ENCODE measurements around the gene TRAPPC4.
A peak's percentile ranks its signal among the peaks of the same experiment; 100 is the strongest.
"Not testable (repeated sequence)": the region's sequence is repeated elsewhere in the genome, so short reads cannot be mapped to it uniquely, and the experiment has no call there.

The TRAPPC4 gene

DNA sequence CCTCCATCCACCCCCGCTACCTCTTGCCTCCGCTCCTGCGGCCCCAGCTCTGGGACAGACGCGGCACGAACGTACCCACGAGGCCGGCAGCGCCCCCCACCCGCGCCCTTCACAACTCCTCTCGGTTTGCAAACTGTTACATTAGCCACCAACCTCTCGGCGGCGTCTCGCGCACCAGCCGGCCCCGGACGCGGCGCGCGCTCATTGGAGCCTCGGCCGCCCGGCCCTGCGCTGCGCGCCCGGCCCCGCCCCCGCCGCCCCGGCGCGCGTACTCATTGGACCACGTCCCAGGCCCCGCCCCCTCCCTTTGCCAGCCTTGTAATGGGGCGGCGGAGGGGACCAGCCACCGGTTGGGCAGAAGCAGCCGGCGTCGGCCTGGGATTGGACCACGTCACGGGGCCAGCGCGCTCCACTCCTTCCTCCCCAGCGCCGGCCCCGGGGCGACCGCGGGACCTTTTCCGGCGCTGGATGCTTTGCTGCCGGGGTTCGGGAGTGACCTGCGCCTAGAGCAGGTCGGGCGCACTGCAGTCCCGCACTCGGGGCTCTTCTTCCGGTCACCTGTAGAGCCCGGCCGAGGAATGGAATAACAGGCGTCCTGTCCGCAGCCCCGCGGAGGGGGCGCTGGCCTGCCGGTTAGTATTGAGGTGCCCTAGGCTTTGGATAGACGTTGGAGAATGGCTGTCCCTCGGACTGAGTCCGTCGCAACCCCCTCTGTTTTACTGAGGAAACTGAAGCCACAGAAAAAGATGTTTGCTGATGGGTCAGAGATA lies 38.6 kb downstream of the TRAPPC4 start, which contains the start of gene HYOU1:
TSS of gene HYOU1 (minus strand) at position 206 of the 770 bp plus-strand sequence. CDS start 1,045 bp downstream, outside the sequence.
- TF ChIP-seq, protein P1, sequence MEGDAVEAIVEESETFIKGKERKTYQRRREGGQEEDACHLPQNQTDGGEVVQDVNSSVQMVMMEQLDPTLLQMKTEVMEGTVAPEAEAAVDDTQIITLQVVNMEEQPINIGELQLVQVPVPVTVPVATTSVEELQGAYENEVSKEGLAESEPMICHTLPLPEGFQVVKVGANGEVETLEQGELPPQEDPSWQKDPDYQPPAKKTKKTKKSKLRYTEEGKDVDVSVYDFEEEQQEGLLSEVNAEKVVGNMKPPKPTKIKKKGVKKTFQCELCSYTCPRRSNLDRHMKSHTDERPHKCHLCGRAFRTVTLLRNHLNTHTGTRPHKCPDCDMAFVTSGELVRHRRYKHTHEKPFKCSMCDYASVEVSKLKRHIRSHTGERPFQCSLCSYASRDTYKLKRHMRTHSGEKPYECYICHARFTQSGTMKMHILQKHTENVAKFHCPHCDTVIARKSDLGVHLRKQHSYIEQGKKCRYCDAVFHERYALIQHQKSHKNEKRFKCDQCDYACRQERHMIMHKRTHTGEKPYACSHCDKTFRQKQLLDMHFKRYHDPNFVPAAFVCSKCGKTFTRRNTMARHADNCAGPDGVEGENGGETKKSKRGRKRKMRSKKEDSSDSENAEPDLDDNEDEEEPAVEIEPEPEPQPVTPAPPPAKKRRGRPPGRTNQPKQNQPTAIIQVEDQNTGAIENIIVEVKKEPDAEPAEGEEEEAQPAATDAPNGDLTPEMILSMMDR (IDR thresholded peaks at IDR 0.05) = peak; percentile 68
- Histone ChIP-seq H3K4me3 (ENCODE audit: low read depth in 1 of 2, low read length in 1 of 2) (peak within 1 kb of the TSS; percentile 74 to 98), H3K27ac (peak within 1 kb of the TSS; percentile 91), H3K27me3 (no peaks in the 10 kb centered on the region), H3K4me1 (ENCODE audit: control insufficient read depth in 1 of 2, insufficient read depth in 1 of 2, low read depth in 1 of 2, low read length in 1 of 2) (peaks cover 20% of the 10 kb centered on the region in 2 experiments), H3K9me3 (no peaks in the 10 kb centered on the region), H3K36me3 (peaks cover 22% of the 10 kb centered on the region)

DNA sequence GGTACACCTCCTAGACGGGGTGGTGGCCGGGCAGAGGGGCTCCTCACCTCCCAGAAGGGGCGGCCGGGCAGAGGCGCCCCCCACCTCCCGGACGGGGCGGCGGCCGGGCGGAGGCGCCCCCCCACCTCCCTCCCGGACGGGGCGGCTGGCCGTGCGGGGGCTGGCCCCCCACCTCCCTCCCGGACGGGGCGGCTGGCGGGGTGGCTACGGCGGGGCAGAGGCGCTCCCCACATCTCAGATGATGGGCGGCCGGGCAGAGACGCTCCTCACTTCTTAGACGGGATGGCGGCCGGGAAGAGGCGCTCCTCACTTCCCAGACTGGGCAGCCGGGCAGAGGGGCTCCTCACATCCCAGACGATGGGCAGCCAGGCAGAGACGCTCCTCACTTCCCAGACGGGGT lies 40.6 kb downstream of the TRAPPC4 start:
- H3K27me3 ChIP-seq; H3K36me3 ChIP-seq; H3K4me3 ChIP-seq (ENCODE audit: low read depth in 1 of 2, low read length in 1 of 2); H3K27ac ChIP-seq; H3K9me3 ChIP-seq: not testable (repeated sequence)
- peaks cover 20% of the 10 kb centered on the region in 2 experiments for H3K4me1 ChIP-seq (ENCODE audit: control insufficient read depth in 1 of 2, insufficient read depth in 1 of 2, low read depth in 1 of 2, low read length in 1 of 2)

DNA sequence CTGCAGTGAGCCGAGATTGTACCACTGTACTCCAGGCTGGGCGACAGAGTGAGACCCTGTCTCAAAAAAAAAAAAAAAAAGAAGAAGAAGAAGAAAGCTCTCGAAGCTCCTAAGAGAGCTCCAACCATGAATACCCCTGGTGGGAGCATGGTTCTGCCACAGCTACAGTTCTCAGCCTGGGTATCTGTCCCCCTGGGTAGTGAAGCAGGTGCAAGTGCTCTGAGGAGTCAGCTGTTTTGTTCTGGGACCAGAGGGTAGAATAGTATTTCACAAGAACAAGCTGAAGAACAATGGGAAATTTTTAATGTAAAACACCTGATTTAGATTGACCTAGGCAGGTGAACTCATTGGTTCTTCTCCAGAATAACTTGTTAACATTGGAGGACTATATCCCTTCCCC lies 42.7 kb downstream of the TRAPPC4 start:
- Histone ChIP-seq H3K36me3 (no peaks in the 10 kb centered on the region), H3K27me3 (no peaks in the 10 kb centered on the region), H3K9me3 (no peaks in the 10 kb centered on the region), H3K27ac (no peak overlapping the region), H3K4me3 (ENCODE audit: low read depth in 1 of 2, low read length in 1 of 2) (no peak overlapping the region), H3K4me1 (ENCODE audit: control insufficient read depth in 1 of 2, insufficient read depth in 1 of 2, low read depth in 1 of 2, low read length in 1 of 2) (peaks cover 21 to 23% of the 10 kb centered on the region in 2 experiments)
- TF ChIP-seq, protein P1 (IDR thresholded peaks at IDR 0.05) = no peak

DNA sequence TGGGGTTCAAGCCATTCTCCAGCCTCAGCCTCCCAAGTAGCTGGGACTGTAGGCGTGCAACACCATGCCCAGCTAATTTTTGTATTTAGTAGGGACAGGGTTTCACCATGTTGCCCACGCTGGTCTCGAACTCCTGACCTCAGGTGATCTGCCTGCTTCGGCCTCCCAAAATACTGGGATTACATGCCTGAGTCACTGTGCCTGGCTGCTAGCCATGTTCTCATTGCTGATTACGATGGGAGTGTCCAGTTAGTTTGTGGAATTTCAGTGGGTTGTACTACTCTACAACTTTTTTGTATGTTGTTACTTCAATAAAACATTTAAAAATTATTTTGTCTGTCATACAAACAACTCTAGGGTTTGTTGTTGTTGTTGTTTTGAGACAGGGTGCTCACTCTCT lies 44.2 kb downstream of the TRAPPC4 start:
- peaks cover 20 to 25% of the 10 kb centered on the region in 2 experiments for H3K4me1 ChIP-seq (ENCODE audit: control insufficient read depth in 1 of 2, insufficient read depth in 1 of 2, low read depth in 1 of 2, low read length in 1 of 2)
- H3K9me3 ChIP-seq = no peaks in the 10 kb centered on the region
- H3K27me3 ChIP-seq = no peaks in the 10 kb centered on the region
- no peak overlapping the region for H3K4me3 ChIP-seq (ENCODE audit: low read depth in 1 of 2, low read length in 1 of 2)
- no peaks in the 10 kb centered on the region for H3K36me3 ChIP-seq
- TF ChIP-seq, protein P1 (IDR thresholded peaks at IDR 0.05) = no peak
- no peak overlapping the region for H3K27ac ChIP-seq

DNA sequence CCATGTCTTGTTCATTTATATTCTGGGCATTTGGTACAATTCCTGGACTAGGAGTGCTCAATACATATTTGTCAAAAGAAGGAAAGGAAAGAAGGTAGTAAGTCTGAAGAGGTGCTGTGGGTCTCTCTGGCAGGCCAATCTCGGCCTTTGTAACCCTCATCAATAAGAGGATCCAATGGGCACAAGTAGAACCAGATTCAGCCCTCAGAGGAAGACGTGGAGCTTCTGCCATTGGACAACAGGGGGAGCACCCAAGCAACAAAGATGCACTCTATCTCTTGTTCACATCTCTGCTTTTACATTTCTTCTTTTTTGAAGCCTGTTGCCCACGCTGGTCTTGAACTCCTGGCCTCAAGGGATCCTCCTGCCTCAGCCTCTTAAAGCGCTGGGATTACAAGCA lies 46.8 kb downstream of the TRAPPC4 start:
- peak overlapping the region; percentile 87 for H3K27ac ChIP-seq
- TF ChIP-seq, protein P1 (IDR thresholded peaks at IDR 0.05) = no peak
- peaks cover 5% of the 10 kb centered on the region for H3K36me3 ChIP-seq
- no peak overlapping the region for H3K4me3 ChIP-seq (ENCODE audit: low read depth in 1 of 2, low read length in 1 of 2)
- H3K4me1 ChIP-seq (ENCODE audit: control insufficient read depth in 1 of 2, insufficient read depth in 1 of 2, low read depth in 1 of 2, low read length in 1 of 2) = peaks cover 17 to 35% of the 10 kb centered on the region in 2 experiments
- no peaks in the 10 kb centered on the region for H3K27me3 ChIP-seq
- no peaks in the 10 kb centered on the region for H3K9me3 ChIP-seq

Data from neutrophil (primary cell).